K562 (cell line): ENCODE data around the gene ITPRIPL2. TPM values are rescaled to one million over a fixed set of nuclear protein-coding genes. Genes with fewer than 3 reads are reported as not detected.

Source experiments
- ARHGAP35 ChIP-seq: fragments of 450-650 bp; IDR thresholded peaks from 2 replicates; pipeline ENCODE4 v1.6.1; 2018; ENCODE audit not compliant: partially characterized antibody
- CBX3 ChIP-seq, 2 experiments: IDR thresholded peaks; 1 replicate in 1 of 2; 2 replicates in 1 of 2; pipeline ENCODE4 v1.6.1; 2012; ENCODE audit warnings: inconsistent platforms in 2 of 2, low read length in 2 of 2, borderline replicate concordance in 1 of 2, control low read depth in 1 of 2
- EZH2 ChIP-seq: IDR thresholded peaks from 2 replicates; pipeline ENCODE4 v1.6.1; 2012; ENCODE audit warnings: low read depth, mild to moderate bottlenecking, inconsistent platforms, low read length, borderline replicate concordance
- HEY1 ChIP-seq: fragments of 250-450 bp; sonication (Bioruptor Pico); IDR thresholded peaks from 2 replicates; pipeline ENCODE4 v1.5.0; 2020; ENCODE audit warnings: mild to moderate bottlenecking, moderate library complexity, borderline replicate concordance
- HMG20B ChIP-seq: fragments of 250-450 bp; sonication (Bioruptor Pico); IDR thresholded peaks from 2 replicates; pipeline ENCODE4 v1.5.0; 2021; ENCODE audit warnings: mild to moderate bottlenecking
- KAT8 ChIP-seq: fragments of 450-650 bp; IDR thresholded peaks from 2 replicates; pipeline ENCODE4 v1.6.1; 2016; ENCODE audit warnings: low read depth, mild to moderate bottlenecking
- MAZ ChIP-seq, 2 experiments: fragments of 450-650 bp in 1 of 2; sonication (generic) in 1 of 2; formaldehyde crosslinking; IDR thresholded peaks in 1 of 2; conservative IDR thresholded peaks in 1 of 2; 2 replicates each; pipeline versions ENCODE4 v1.4.0 to v1.5.0; 2020; ENCODE audit warnings: mild to moderate bottlenecking in 1 of 2, missing genetic modification reagents in 1 of 2
- MTA3 ChIP-seq: fragments of 450-650 bp; formaldehyde crosslinking; IDR thresholded peaks from 2 replicates; pipeline ENCODE4 v1.6.1; 2017; ENCODE audit warnings: mild to moderate bottlenecking, borderline replicate concordance
- NUFIP1 ChIP-seq: fragments of 450-650 bp; IDR thresholded peaks from 2 replicates; pipeline ENCODE4 v1.6.1; 2018; ENCODE audit not compliant: partially characterized antibody
- POLR2G ChIP-seq: fragments of 200-400 bp; formaldehyde crosslinking; IDR thresholded peaks from 2 replicates; pipeline ENCODE4 v1.6.1; 2017; ENCODE audit warnings: low read depth, mild to moderate bottlenecking, antibody characterized with exemption, low read length, moderate library complexity
- RBBP5 ChIP-seq: fragments of 200-600 bp; sonication (generic); IDR thresholded peaks from 2 replicates; pipeline ENCODE4 v1.6.1; 2012; ENCODE audit warnings: borderline replicate concordance, mild to moderate bottlenecking, low read length, control low read depth, inconsistent platforms; ENCODE audit not compliant: insufficient read depth, poor library complexity, severe bottlenecking
- RBM25 ChIP-seq: fragments of 200-400 bp; formaldehyde crosslinking; IDR thresholded peaks from 2 replicates; pipeline ENCODE4 v1.6.1; 2018; ENCODE audit warnings: low read length, low read depth, moderate library complexity; ENCODE audit not compliant: severe bottlenecking
- TARDBP ChIP-seq: fragments of 450-650 bp; IDR thresholded peaks from 2 replicates; pipeline ENCODE4 v1.6.1; 2016
- TRIM25 ChIP-seq: fragments of 450-650 bp; IDR thresholded peaks from 2 replicates; pipeline ENCODE4 v1.7.0; 2016; ENCODE audit warnings: borderline replicate concordance
- XRCC3 ChIP-seq: fragments of 450-650 bp; IDR thresholded peaks from 2 replicates; pipeline ENCODE4 v1.6.1; 2017; ENCODE audit warnings: mild to moderate bottlenecking, moderate library complexity
- ZBTB11 ChIP-seq, 3 experiments: fragments of 200-800 bp in 1 of 3; fragments of 250-450 bp in 1 of 3; fragments of 450-650 bp in 1 of 3; sonication (Bioruptor Pico) in 1 of 3; sonication (Bioruptor generic) in 1 of 3; formaldehyde crosslinking in 1 of 3; IDR thresholded peaks; 2 replicates each; pipeline versions ENCODE4 v1.6.1 to v1.8.0; 2016 to 2022; ENCODE audit warnings: mild to moderate bottlenecking in 2 of 3, missing genetic modification characterization in 2 of 3, missing compliant biosample characterization in 1 of 3, moderate library complexity in 1 of 3
- ZBTB2 ChIP-seq: fragments of 450-650 bp; IDR thresholded peaks from 2 replicates; pipeline ENCODE4 v1.6.1; 2016; ENCODE audit warnings: antibody characterized with exemption
- ZNF583 ChIP-seq: fragments of 250-450 bp; sonication (Bioruptor Pico); IDR thresholded peaks from 2 replicates; pipeline ENCODE4 v1.4.0; 2020
- polyA plus RNA-seq, 8 experiments: library from polyadenylated mRNA; depleted of rRNA in 4 of 8; stranded (reverse) in 5 of 8; unstranded in 3 of 8; fragments of >200 nt; fragmentation: Nextera tagmentation in 2 of 8; fragmentation: Illumina TruSeq in 1 of 8; extraction: Ambion mirVana in 2 of 8; extraction: Trizol in 1 of 8; gene quantifications; 2 replicates each; pipeline versions ENCODE4 v1.2.1 to v1.2.3, GENCODE V29; 2011 to 2014; ENCODE audit warnings: inconsistent platforms in 1 of 8, missing spikeins in 1 of 8
- total RNA-seq, 7 experiments: library from RNA; depleted of rRNA in 6 of 7; stranded (reverse); fragments of >200 nt in 6 of 7; fragmentation: Illumina TruSeq in 2 of 7; extraction: Trizol in 2 of 7; gene quantifications; 2 replicates each; pipeline versions ENCODE4 v1.2.1 to v1.2.3, GENCODE V29; 2011 to 2021; ENCODE audit warnings: low replicate concordance in 1 of 7
- TF ChIP-seq, protein P1 (sequence below): sonication (generic); formaldehyde crosslinking; IDR thresholded peaks from 2 replicates; pipeline ENCODE4 v1.4.0; 2020; ENCODE audit warnings: mild to moderate bottlenecking, missing genetic modification reagents

ITPRIPL2 gene
- total and polyA plus RNA-seq, 9 of the 15 experiments (the other 6 are each of a cell fraction or from before 2014, with no cell fraction given): 0.04 to 2.2 (median 0.58) TPM

DNA sequence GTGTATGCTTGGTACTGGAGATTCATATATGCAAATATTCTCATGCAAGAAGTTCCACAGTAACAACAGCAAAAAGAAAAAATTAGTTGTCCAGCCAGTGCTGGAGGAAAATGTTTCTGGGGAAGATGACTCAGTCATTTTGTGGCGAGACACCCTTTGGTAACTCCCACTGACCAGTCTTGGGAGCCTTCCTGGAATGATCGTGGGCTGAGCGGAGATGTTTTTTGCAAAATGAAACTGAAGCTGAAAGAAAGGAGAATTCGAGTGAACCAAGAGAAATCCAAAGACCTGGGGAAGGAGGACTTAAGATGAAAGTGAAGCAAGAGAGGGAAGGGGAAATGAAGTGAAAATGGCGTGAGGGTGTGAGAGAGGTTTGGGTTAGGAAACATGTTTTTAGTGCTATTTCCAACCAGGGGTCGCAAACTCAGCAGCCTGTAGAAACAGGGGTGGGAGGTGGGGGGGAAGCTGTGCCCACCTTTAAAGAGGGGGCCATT lies 5.2 kb downstream of the ITPRIPL2 start (continued):
- TF ChIP-seq, protein P1, sequence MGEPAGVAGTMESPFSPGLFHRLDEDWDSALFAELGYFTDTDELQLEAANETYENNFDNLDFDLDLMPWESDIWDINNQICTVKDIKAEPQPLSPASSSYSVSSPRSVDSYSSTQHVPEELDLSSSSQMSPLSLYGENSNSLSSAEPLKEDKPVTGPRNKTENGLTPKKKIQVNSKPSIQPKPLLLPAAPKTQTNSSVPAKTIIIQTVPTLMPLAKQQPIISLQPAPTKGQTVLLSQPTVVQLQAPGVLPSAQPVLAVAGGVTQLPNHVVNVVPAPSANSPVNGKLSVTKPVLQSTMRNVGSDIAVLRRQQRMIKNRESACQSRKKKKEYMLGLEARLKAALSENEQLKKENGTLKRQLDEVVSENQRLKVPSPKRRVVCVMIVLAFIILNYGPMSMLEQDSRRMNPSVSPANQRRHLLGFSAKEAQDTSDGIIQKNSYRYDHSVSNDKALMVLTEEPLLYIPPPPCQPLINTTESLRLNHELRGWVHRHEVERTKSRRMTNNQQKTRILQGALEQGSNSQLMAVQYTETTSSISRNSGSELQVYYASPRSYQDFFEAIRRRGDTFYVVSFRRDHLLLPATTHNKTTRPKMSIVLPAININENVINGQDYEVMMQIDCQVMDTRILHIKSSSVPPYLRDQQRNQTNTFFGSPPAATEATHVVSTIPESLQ (CRISPR knock-in tag): no peak
- no peak for TF ChIP-seq POLR2G
- TF ChIP-seq RBBP5: no peak
- TF ChIP-seq ZNF583 (CRISPR knock-in tag): no peak
- peak in 1 of 2 experiments; percentile 36; a peak in 1 of 4 replicates for TF ChIP-seq MAZ (CRISPR knock-in tag; conservative IDR thresholded peaks at IDR 0.05 in 1 of 2, IDR thresholded peaks at IDR 0.05 in 1 of 2)
- no peak for TF ChIP-seq TRIM25
- TF ChIP-seq CBX3 (IDR thresholded peaks at IDR 0.05; ENCODE audit: borderline replicate concordance in 1 of 2, low read length in 2 of 2): no peak
- no peak for TF ChIP-seq KAT8
- peak; percentile 60; the same call in 1 of the 2 replicates for TF ChIP-seq ZBTB2
- no peak for TF ChIP-seq HMG20B
- no peak for TF ChIP-seq EZH2
- no peak for TF ChIP-seq RBM25
- no peak for TF ChIP-seq ARHGAP35
- no peak for TF ChIP-seq HEY1 (CRISPR knock-in tag)
- TF ChIP-seq XRCC3: no peak
- TF ChIP-seq ZBTB11 (CRISPR knock-in tag; IDR thresholded peaks at IDR 0.05): peak in 1 of 3 experiments; percentile 10; a peak in 1 of 6 replicates
- no peak for TF ChIP-seq NUFIP1
- no peak for TF ChIP-seq TARDBP
- TF ChIP-seq MTA3: no peak; the same call in none of the 2 replicates
